ENCODE measurements around the gene ASB3.

The ASB3 gene

GRCh38 chr2:53670331-53670730, 116.4 kb downstream of the ASB3 start:
- TF ChIP-seq FOXM1 (IDR thresholded peaks at IDR 0.05; ENCODE audit: borderline replicate concordance, low read depth) (no peak), USF1 (IDR thresholded peaks at IDR 0.05) (no peak), TCF12 (IDR thresholded peaks at IDR 0.05; ENCODE audit: low read depth) (no peak), ZBTB7A (IDR thresholded peaks at IDR 0.05; ENCODE audit: low read depth) (no peak), CEBPB (IDR thresholded peaks at IDR 0.05) (no peak), TAF1 (IDR thresholded peaks at IDR 0.05; ENCODE audit: low read depth) (no peak), NFIC (IDR thresholded peaks at IDR 0.05) (no peak), YY1 (IDR thresholded peaks at IDR 0.05; ENCODE audit: low read depth) (no peak), REST (IDR thresholded peaks at IDR 0.05; ENCODE audit: low read depth) (no peak), TEAD4 (IDR thresholded peaks at IDR 0.05) (no peak), EP300 (IDR thresholded peaks at IDR 0.05; ENCODE audit: borderline replicate concordance) (no peak)

GRCh38 chr2:53668624-53669026, 118.1 kb downstream of the ASB3 start:
- no peak for TF ChIP-seq EP300 (IDR thresholded peaks at IDR 0.05; ENCODE audit: borderline replicate concordance)
- TF ChIP-seq FOXM1 (IDR thresholded peaks at IDR 0.05; ENCODE audit: borderline replicate concordance, low read depth): no peak
- TF ChIP-seq EGR1 (IDR thresholded peaks at IDR 0.05): no peak
- no peak for TF ChIP-seq ZBTB7A (IDR thresholded peaks at IDR 0.05; ENCODE audit: low read depth)
- TF ChIP-seq CEBPB (IDR thresholded peaks at IDR 0.05): no peak
- TF ChIP-seq CREB1 (IDR thresholded peaks at IDR 0.05; ENCODE audit: low read depth): no peak
- no peak for TF ChIP-seq USF1 (IDR thresholded peaks at IDR 0.05)
- no peak for TF ChIP-seq YY1 (IDR thresholded peaks at IDR 0.05; ENCODE audit: low read depth)
- TF ChIP-seq NFIC (IDR thresholded peaks at IDR 0.05): no peak
- TF ChIP-seq TEAD4 (IDR thresholded peaks at IDR 0.05): no peak
- no peak for TF ChIP-seq MAX (IDR thresholded peaks at IDR 0.05)
- TF ChIP-seq TCF12 (IDR thresholded peaks at IDR 0.05; ENCODE audit: low read depth): no peak
- TF ChIP-seq RAD21 (IDR thresholded peaks at IDR 0.05; ENCODE audit: low read depth): no peak
- TF ChIP-seq TAF1 (IDR thresholded peaks at IDR 0.05; ENCODE audit: low read depth): no peak
- no peak for TF ChIP-seq REST (IDR thresholded peaks at IDR 0.05; ENCODE audit: low read depth)

GRCh38 chr2:53660886-53661285, 125.9 kb downstream of the ASB3 start:
- no peak for TF ChIP-seq USF1 (IDR thresholded peaks at IDR 0.05)
- no peak for TF ChIP-seq REST (IDR thresholded peaks at IDR 0.05; ENCODE audit: low read depth)
- no peak for TF ChIP-seq TEAD4 (IDR thresholded peaks at IDR 0.05)
- no peak for TF ChIP-seq TCF12 (IDR thresholded peaks at IDR 0.05; ENCODE audit: low read depth)
- no peak for TF ChIP-seq FOXM1 (IDR thresholded peaks at IDR 0.05; ENCODE audit: borderline replicate concordance, low read depth)
- no peak for TF ChIP-seq EP300 (IDR thresholded peaks at IDR 0.05; ENCODE audit: borderline replicate concordance)

- TF ChIP-seq MAX (IDR thresholded peaks at IDR 0.05) (no peak), TAF1 (IDR thresholded peaks at IDR 0.05; ENCODE audit: low read depth) (no peak), TCF12 (IDR thresholded peaks at IDR 0.05; ENCODE audit: low read depth) (no peak), TEAD4 (IDR thresholded peaks at IDR 0.05) (no peak), USF1 (IDR thresholded peaks at IDR 0.05) (no peak), NFIC (IDR thresholded peaks at IDR 0.05) (no peak), REST (IDR thresholded peaks at IDR 0.05; ENCODE audit: low read depth) (no peak), CEBPB (IDR thresholded peaks at IDR 0.05) (no peak), YY1 (IDR thresholded peaks at IDR 0.05; ENCODE audit: low read depth) (no peak), ZBTB7A (IDR thresholded peaks at IDR 0.05; ENCODE audit: low read depth) (no peak), FOXM1 (IDR thresholded peaks at IDR 0.05; ENCODE audit: borderline replicate concordance, low read depth) (no peak), EGR1 (IDR thresholded peaks at IDR 0.05) (no peak), EP300 (IDR thresholded peaks at IDR 0.05; ENCODE audit: borderline replicate concordance) (no peak), CREB1 (IDR thresholded peaks at IDR 0.05; ENCODE audit: low read depth) (no peak), RAD21 (IDR thresholded peaks at IDR 0.05; ENCODE audit: low read depth) (no peak)
Observed at GRCh38 chr2:53655256-53655655, 131.5 kb downstream of the ASB3 start.

Measured in Ishikawa (cell line).